ENCODE measurements around the gene CCDC6. TPM values are rescaled to one million over a fixed set of nuclear protein-coding genes. Genes with fewer than 3 reads are reported as not detected.

The CCDC6 gene
- total and polyA plus RNA-seq, 2 experiments from 2014 or later, result 19.4 to 23.2 TPM

DNA sequence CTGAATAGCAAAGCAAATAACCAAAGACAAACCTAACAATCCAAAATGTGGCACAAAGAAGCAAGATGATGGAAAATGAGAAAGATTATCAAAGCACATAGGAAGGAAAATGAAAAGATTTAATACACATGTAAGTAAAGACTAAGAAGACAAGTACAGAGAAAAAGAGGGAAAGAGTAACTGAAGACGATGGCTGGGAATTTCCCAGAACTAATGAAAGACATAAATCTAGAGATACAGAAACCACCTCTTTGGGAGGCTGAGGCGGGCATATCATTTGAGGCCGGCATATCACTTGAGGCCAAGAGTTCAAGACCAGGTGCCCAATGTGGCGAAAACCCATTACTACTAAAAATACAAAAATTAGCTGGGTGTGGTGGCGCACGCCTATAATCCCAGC is 46.8 kb downstream of the CCDC6 start:
- Histone ChIP-seq H3K27ac (no peak overlapping the region), H3K4me2 (ENCODE audit: unreplicated experiment) (no peak overlapping the region), H2AFZ (no peak overlapping the region), H3K9ac (no peak overlapping the region), H3K4me1 (ENCODE audit: insufficient read depth) (peaks cover 19% of the 10 kb centered on the region), H3K4me3 (no peak overlapping the region), H3K27me3 (replicated peaks; ENCODE audit: insufficient read depth) (no peaks in the 10 kb centered on the region), H3K79me2 (ENCODE audit: insufficient read depth) (peaks cover 100% of the 10 kb centered on the region), H3K9me2 (ENCODE audit: insufficient read depth) (no peaks in the 10 kb centered on the region), H3K36me3 (ENCODE audit: low read depth) (no peaks in the 10 kb centered on the region), H3K9me3 (ENCODE audit: low read depth) (no peaks in the 10 kb centered on the region), H4K20me1 (ENCODE audit: insufficient read depth) (peaks cover 17% of the 10 kb centered on the region), H3F3A (ENCODE audit: insufficient read depth) (0 out of 2 replicates have a peak, but pooled peaks cover 4% of the 10 kb centered on the region)
- 92 to 99% methylated on average over 6 of the region's 6 CpGs for WGBS, 2 experiments (ENCODE audit: low coverage in 1 of 2, low lambda C conversion rate in 2 of 2, missing lambda C conversion rate in 2 of 2)
- no peak for DNase-seq
- in situ Hi-C loops (cut with MboI), result no loop called here
- no peak for TF ChIP-seq EZH2phosphoT487 (IDR thresholded peaks at IDR 0.05; ENCODE audit: insufficient read depth, low read depth)
- TF ChIP-seq EZH2 (IDR thresholded peaks at IDR 0.05; ENCODE audit: insufficient read depth, poor library complexity, severe bottlenecking), result no peak

- Histone ChIP-seq H4K20me1 (ENCODE audit: insufficient read depth) (0 out of 2 replicates have a peak, but pooled peaks cover 11% of the 10 kb centered on the region), H3K27ac (no peak overlapping the region), H2AFZ (no peak overlapping the region), H3K9me2 (ENCODE audit: insufficient read depth) (no peaks in the 10 kb centered on the region), H3K79me2 (ENCODE audit: insufficient read depth) (peaks cover 100% of the 10 kb centered on the region), H3K4me1 (ENCODE audit: insufficient read depth) (peaks cover 19% of the 10 kb centered on the region), H3K4me2 (ENCODE audit: unreplicated experiment) (no peak overlapping the region), H3F3A (ENCODE audit: insufficient read depth) (no peaks in the 10 kb centered on the region), H3K9ac (no peak overlapping the region), H3K36me3 (ENCODE audit: low read depth) (no peaks in the 10 kb centered on the region), H3K4me3 (no peak overlapping the region), H3K9me3 (ENCODE audit: low read depth) (no peaks in the 10 kb centered on the region), H3K27me3 (replicated peaks; ENCODE audit: insufficient read depth) (no peaks in the 10 kb centered on the region)
- TF ChIP-seq EZH2phosphoT487 (IDR thresholded peaks at IDR 0.05; ENCODE audit: insufficient read depth, low read depth), result no peak
- TF ChIP-seq EZH2 (IDR thresholded peaks at IDR 0.05; ENCODE audit: insufficient read depth, poor library complexity, severe bottlenecking), result no peak
- WGBS, 2 experiments (ENCODE audit: low coverage in 1 of 2, low lambda C conversion rate in 2 of 2, missing lambda C conversion rate in 2 of 2), result 68 to 74% methylated on average over 3 of the region's 3 CpGs
- in situ Hi-C loops (cut with MboI), result no loop called here
- DNase-seq, result no peak
Observed at GRCh38 chr10:59857921-59858320, 48.4 kb downstream of the CCDC6 start.

GRCh38 chr10:59857049-59857448 is 49.3 kb downstream of the CCDC6 start:
- Histone ChIP-seq H3F3A (ENCODE audit: insufficient read depth) (no peaks in the 10 kb centered on the region), H3K79me2 (ENCODE audit: insufficient read depth) (peaks cover 96% of the 10 kb centered on the region), H3K9me3 (ENCODE audit: low read depth) (no peaks in the 10 kb centered on the region), H3K9me2 (ENCODE audit: insufficient read depth) (no peaks in the 10 kb centered on the region), H3K27ac (no peak overlapping the region), H3K4me3 (no peak overlapping the region), H3K36me3 (ENCODE audit: low read depth) (no peaks in the 10 kb centered on the region), H4K20me1 (ENCODE audit: insufficient read depth) (0 out of 2 replicates have a peak, but pooled peaks cover 11% of the 10 kb centered on the region), H3K9ac (no peak overlapping the region), H3K27me3 (replicated peaks; ENCODE audit: insufficient read depth) (no peaks in the 10 kb centered on the region), H2AFZ (no peak overlapping the region), H3K4me1 (ENCODE audit: insufficient read depth) (peaks cover 19% of the 10 kb centered on the region), H3K4me2 (ENCODE audit: unreplicated experiment) (peak overlapping the region; percentile 13)
- 24 to 33% methylated on average over 3 of the region's 3 CpGs for WGBS, 2 experiments (ENCODE audit: low coverage in 1 of 2, low lambda C conversion rate in 2 of 2, missing lambda C conversion rate in 2 of 2)
- peak; percentile 20 for DNase-seq
- in situ Hi-C loops (cut with MboI), result no loop called here
- TF ChIP-seq EZH2 (IDR thresholded peaks at IDR 0.05; ENCODE audit: insufficient read depth, poor library complexity, severe bottlenecking), result no peak
- TF ChIP-seq EZH2phosphoT487 (IDR thresholded peaks at IDR 0.05; ENCODE audit: insufficient read depth, low read depth), result no peak

- Histone ChIP-seq H3K9ac (no peak overlapping the region), H3K27ac (no peak overlapping the region), H3K79me2 (ENCODE audit: insufficient read depth) (peaks cover 86% of the 10 kb centered on the region), H3K4me2 (ENCODE audit: unreplicated experiment) (no peak overlapping the region), H2AFZ (no peak overlapping the region), H3K27me3 (replicated peaks; ENCODE audit: insufficient read depth) (no peaks in the 10 kb centered on the region), H4K20me1 (ENCODE audit: insufficient read depth) (0 out of 2 replicates have a peak, but pooled peaks cover 3% of the 10 kb centered on the region), H3K36me3 (ENCODE audit: low read depth) (peaks cover 3% of the 10 kb centered on the region; the same call in 1 of the 2 replicates), H3K4me3 (no peak overlapping the region), H3K9me2 (ENCODE audit: insufficient read depth) (no peaks in the 10 kb centered on the region), H3F3A (ENCODE audit: insufficient read depth) (no peaks in the 10 kb centered on the region), H3K9me3 (ENCODE audit: low read depth) (no peaks in the 10 kb centered on the region), H3K4me1 (ENCODE audit: insufficient read depth) (peaks cover 19% of the 10 kb centered on the region)
- in situ Hi-C loops (cut with MboI), result no loop called here
- TF ChIP-seq EZH2 (IDR thresholded peaks at IDR 0.05; ENCODE audit: insufficient read depth, poor library complexity, severe bottlenecking) (no peak), EZH2phosphoT487 (IDR thresholded peaks at IDR 0.05; ENCODE audit: insufficient read depth, low read depth) (no peak)
- DNase-seq, result no peak
- 70 to 79% methylated on average over 3 of the region's 3 CpGs for WGBS, 2 experiments (ENCODE audit: low coverage in 1 of 2, low lambda C conversion rate in 2 of 2, missing lambda C conversion rate in 2 of 2)
Observed at GRCh38 chr10:59856104-59856503, 50.3 kb downstream of the CCDC6 start.

Measured in GM23248 (cell line).